A549 treated with CORT108297 at 1 μM for 4 hours (cell line): ENCODE data around the gene CLPTM1. TPM values are rescaled to one million over a fixed set of nuclear protein-coding genes. Genes with fewer than 3 reads are reported as not detected.

Source experiments
- total RNA-seq: library from RNA; stranded (reverse); fragments of 200-300 nt; extraction: Qiagen RNA extraction; gene quantifications from 5 replicates; pipeline ENCODE4 v1.2.3, GENCODE V29; 2022

The CLPTM1 gene
- 141 to 188 TPM (median 176 TPM) in 5 replicates for total RNA-seq

GRCh38 chr19:44954649-44955504 lies at the start of gene CLPTM1:
Gene CLPTM1, plus strand, starts transcription at chr19:44955380. Its CDS starts 16 bp downstream, at chr19:44955396.

GRCh38 chr19:44905437-44906160 lies 49.6 kb upstream of the CLPTM1 start, which contains the start of gene APOE:
Gene APOE, plus strand, starts transcription at chr19:44905796. Its CDS starts 829 bp downstream, at chr19:44906625.

DNA sequence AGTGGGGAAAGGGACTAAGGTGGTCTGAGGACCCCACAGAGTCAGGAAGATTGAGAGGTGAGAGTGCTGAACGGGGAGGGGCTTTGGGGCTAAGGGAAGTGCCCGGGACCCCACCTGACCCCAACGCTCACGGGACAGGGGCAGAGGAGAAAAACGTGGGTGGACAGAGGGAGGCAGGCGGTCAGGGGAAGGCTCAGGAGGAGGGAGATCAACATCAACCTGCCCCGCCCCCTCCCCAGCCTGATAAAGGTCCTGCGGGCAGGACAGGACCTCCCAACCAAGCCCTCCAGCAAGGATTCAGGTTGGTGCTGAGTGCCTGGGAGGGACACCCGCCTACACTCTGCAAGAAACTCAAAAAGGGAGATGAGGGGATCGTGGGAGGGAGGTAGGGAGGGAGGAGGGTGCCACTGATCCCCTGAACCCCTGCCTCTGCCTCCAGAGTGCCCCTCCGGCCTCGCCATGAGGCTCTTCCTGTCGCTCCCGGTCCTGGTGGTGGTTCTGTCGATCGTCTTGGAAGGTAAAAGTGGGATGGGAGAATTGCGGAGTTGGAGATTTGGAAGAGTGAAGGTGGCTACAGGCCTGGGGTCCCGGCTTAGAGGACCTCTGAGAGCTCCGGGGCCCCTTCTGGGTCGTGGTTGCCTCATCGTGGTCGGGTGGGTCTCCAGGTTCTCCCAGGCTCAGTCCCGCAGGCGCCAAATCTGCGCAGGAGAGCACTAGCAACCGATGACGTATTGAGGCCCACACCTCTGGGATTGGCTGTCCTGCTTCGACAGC lies 40.6 kb upstream of the CLPTM1 start, which contains the start of gene APOC1:
Gene APOC1 (plus strand): TSS at position 176 of the 774 bp plus-strand sequence. CDS start 284 bp downstream, at position 460.

GRCh38 chr19:44942067-44942571 lies 13.1 kb upstream of the CLPTM1 start, which contains the start of gene APOC4:
Gene APOC4, plus strand, starts transcription at chr19:44942237. Its CDS starts 41 bp downstream, at chr19:44942278.

DNA sequence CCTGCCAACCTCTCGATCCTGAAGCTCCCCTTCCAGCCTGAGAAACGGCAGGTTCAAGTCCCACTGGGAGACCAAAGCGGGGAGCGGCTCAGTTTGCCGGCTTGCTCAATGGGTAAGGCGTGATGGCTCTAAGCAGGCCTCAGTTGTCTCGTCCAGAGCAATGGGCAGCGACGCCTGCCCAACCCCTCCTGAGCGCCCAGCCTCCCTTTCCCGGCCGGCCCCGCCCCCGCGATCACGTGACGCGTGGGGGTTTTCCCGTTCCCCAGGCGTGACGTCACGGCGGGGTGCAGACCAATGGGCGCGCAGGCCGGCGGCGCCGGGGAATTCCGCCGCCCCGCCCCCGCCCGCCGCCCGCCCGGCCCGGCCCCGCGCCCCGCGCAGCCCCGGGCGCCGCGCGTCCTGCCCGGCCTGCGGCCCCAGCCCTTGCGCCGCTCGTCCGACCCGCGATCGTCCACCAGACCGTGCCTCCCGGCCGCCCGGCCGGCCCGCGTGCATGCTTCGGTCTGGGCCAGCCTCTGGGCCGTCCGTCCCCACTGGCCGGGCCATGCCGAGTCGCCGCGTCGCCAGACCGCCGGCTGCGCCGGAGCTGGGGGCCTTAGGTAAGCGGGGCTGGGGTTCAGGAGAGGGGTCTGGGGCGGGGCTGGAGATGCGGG lies 46.0 kb downstream of the CLPTM1 start, which contains the start of gene RELB:
Gene RELB (plus strand): TSS at position 378 of the 653 bp plus-strand sequence. CDS start 116 bp downstream, at position 494.

DNA sequence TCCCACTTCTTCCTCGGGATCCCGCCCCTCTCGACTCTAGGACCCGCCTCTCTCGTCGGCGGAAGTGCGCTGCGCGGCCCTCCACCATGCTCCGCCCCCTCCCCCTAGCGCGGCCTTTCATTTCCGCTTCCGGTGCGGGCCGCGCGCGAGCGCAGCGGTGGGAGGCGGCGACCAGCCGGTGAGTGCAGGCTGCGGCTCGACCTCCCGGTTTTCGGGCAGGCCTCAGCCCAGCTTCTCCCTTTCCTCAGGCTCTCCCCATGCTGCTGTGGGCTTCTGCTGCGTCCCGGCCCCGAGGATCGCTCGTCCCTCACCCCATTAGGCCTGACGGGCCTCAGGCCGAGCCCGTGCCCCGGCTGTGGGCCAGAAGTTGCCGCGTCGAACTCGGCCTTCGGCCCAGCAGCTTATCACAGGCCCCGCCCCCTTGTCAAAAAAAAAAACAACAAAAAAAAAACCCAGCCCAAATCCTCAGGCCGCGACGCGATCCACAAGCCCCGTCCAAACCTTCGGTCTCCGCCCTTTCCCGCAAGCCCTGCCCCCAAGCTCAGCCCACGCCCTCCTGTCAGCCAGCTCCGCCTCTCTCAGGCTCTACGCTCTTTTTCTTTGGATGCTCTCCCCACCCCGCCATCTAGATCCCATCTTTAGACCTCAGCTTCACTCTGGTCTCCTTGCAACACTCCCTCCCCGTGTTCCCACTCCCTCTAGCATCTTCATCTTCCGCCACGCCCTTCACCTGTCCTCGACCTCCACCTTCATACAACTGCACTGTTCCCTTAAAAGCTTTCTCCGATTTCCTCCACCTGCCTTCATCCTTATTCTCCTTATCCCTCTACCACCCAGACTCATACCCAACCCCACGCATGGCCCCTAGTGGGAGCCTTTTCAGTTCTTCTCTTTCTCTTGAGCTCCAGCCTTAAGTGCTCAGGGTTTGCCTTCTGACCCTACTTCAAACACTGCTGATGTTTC lies 84.0 kb downstream of the CLPTM1 start, which contains the start of gene CLASRP:
Gene CLASRP (plus strand): TSS at position 115 of the 963 bp plus-strand sequence. CDS start 1,168 bp downstream, outside the sequence.

Other genes starting within 250 kb of the CLPTM1 start
- gene BCL3, start 206.7 kb upstream of the CLPTM1 start, total RNA-seq = 52.2 to 105 TPM (median 89.5 TPM) in 5 replicates
- gene CBLC, start 177.5 kb upstream of the CLPTM1 start, total RNA-seq = not detected in 5 replicates
- gene BCAM, start 146.3 kb upstream of the CLPTM1 start, total RNA-seq = 64.2 to 91.6 TPM (median 88.8 TPM) in 5 replicates
- gene NECTIN2, start 109.1 kb upstream of the CLPTM1 start, total RNA-seq = 71.9 to 89.5 TPM (median 86.2 TPM) in 5 replicates
- 183 to 257 TPM (median 247 TPM) in 5 replicates for gene TOMM40, start 64.1 kb upstream of the CLPTM1 start, total RNA-seq
- gene APOE, start 49.6 kb upstream of the CLPTM1 start, total RNA-seq = 11.9 to 23.5 TPM (median 16.2 TPM) in 5 replicates
- 119 to 132 TPM (median 122 TPM) in 5 replicates for gene APOC1, start 40.8 kb upstream of the CLPTM1 start, total RNA-seq
- gene APOC4, start 13.1 kb upstream of the CLPTM1 start, total RNA-seq = not detected in 5 replicates
- not detected in 5 replicates for gene APOC2, start 9.3 kb upstream of the CLPTM1 start, total RNA-seq
- gene RELB, start 46.1 kb downstream of the CLPTM1 start, total RNA-seq = 28.1 to 57.8 TPM (median 50.6 TPM) in 5 replicates
- gene CLASRP, start 83.7 kb downstream of the CLPTM1 start, total RNA-seq = 49.4 to 78.5 TPM (median 72.9 TPM) in 5 replicates
- gene ZNF296, start 121.1 kb downstream of the CLPTM1 start, total RNA-seq = 5.3 to 12.0 TPM (median 10.1 TPM) in 5 replicates
- 85.7 to 94.2 TPM (median 89.0 TPM) in 5 replicates for gene GEMIN7, start 123.9 kb downstream of the CLPTM1 start, total RNA-seq
- gene PPP1R37, start 137.8 kb downstream of the CLPTM1 start, total RNA-seq = 21.1 to 33.7 TPM (median 30.5 TPM) in 5 replicates
- 0.09 to 0.21 TPM (median 0.10 TPM) in 5 replicates for gene NKPD1, start 205.6 kb downstream of the CLPTM1 start, total RNA-seq
- gene TRAPPC6A, start 222.9 kb downstream of the CLPTM1 start, total RNA-seq = 39.2 to 45.1 TPM (median 43.3 TPM) in 5 replicates
- 10.7 to 15.5 TPM (median 14.7 TPM) in 5 replicates for gene BLOC1S3, start 223.4 kb downstream of the CLPTM1 start, total RNA-seq